H1 (cell line): ENCODE measurements around the gene RPS18.

Source experiments
- EGR1 ChIP-seq: IDR thresholded peaks from 2 replicates; pipeline ENCODE4 v1.6.1; 2011; ENCODE audit warnings: low read depth, low read length, borderline replicate concordance
- EP300 ChIP-seq, 2 experiments: IDR thresholded peaks; 1 replicate in 1 of 2; 2 replicates in 1 of 2; pipeline ENCODE4 v1.6.1; 2011 to 2012; ENCODE audit warnings: low read depth in 2 of 2, low read length in 2 of 2, mild to moderate bottlenecking in 2 of 2, borderline replicate concordance in 1 of 2, inconsistent platforms in 1 of 2, moderate library complexity in 1 of 2
- POLR2A ChIP-seq, 2 experiments: IDR thresholded peaks; 1 replicate in 1 of 2; 2 replicates in 1 of 2; pipeline ENCODE4 v1.6.1; 2011; ENCODE audit warnings: low read depth in 2 of 2, low read length in 2 of 2, mild to moderate bottlenecking in 2 of 2; ENCODE audit errors: control extremely low read depth in 1 of 2
- POLR2AphosphoS5 ChIP-seq: IDR thresholded peaks from 2 replicates; pipeline ENCODE4 v1.6.1; 2011; ENCODE audit warnings: low read depth, low read length
- SAP30 ChIP-seq: fragments of 300-600 bp; sonication (generic); IDR thresholded peaks from 2 replicates; pipeline ENCODE4 v1.7.1; 2012; ENCODE audit warnings: low read length, moderate library complexity, mild to moderate bottlenecking, inconsistent platforms; ENCODE audit not compliant: insufficient read depth, insufficient replicate concordance
- SIN3A ChIP-seq, 2 experiments: IDR thresholded peaks in 1 of 2; conservative IDR thresholded peaks in 1 of 2; 2 replicates each; pipeline ENCODE4 v1.6.1; 2011 to 2012; ENCODE audit warnings: low read length in 2 of 2, improper control_type of control experiment in 1 of 2, low read depth in 1 of 2, mild to moderate bottlenecking in 1 of 2
- SP2 ChIP-seq: IDR thresholded peaks from 2 replicates; pipeline ENCODE4 v1.6.1; 2012; ENCODE audit warnings: mild to moderate bottlenecking, low read length, inconsistent platforms
- TCF12 ChIP-seq: IDR thresholded peaks from 2 replicates; pipeline ENCODE4 v1.6.1; 2011; ENCODE audit warnings: low read depth, mild to moderate bottlenecking, low read length
- YY1 ChIP-seq: IDR thresholded peaks from 2 replicates; pipeline ENCODE4 v1.6.1; 2011; ENCODE audit warnings: low read depth, mild to moderate bottlenecking, low read length
- TF ChIP-seq, protein P1 (sequence below), 3 experiments: IDR thresholded peaks; 1 replicate in 2 of 3; 2 replicates in 1 of 3; pipeline versions ENCODE4 v1.5.1 to v1.6.1; 2011; ENCODE audit warnings: low read length in 3 of 3, mild to moderate bottlenecking in 3 of 3, inconsistent platforms in 2 of 3, low read depth in 1 of 3, moderate library complexity in 1 of 3; ENCODE audit not compliant: insufficient read depth in 1 of 3; ENCODE audit errors: control extremely low read depth in 1 of 3
- TF ChIP-seq, protein P2 (sequence below): IDR thresholded peaks from 2 replicates; pipeline ENCODE4 v1.6.1; 2012; ENCODE audit warnings: inconsistent platforms

DNA sequence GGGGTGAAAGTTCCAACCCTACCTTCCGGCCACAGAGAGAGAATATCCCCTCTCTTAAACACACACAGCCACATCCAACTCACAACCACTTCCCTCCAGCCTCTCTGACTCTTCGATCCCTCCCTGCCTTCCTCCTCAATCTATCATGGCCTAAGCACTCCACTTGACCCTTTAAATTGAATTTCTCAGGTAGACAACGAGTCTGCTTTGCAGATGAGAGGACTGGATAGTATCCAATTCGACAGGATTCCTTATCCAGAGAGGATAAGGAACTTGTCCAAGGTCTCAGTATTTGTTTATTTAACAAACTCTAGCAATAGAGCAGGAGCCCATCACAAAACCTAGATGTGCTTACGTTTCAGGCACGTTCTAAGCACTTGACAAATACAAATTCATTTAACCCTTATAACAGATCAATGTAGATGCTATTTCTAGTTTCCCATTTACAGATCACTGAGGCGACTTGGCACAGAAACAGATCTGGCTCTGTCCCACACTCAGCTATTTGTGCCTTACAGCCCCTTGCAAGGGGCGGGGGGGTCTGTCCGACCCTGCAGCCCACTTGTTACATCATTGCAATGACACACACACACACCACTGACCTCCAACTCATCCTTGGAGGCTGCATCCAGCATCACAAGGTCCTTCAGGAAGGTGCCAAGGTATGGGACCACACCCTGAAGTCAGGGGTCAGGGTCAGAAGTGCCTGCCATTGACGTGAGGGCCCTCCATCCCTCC is 22.4 kb downstream of the RPS18 start:
- TF ChIP-seq TCF12: no peak
- TF ChIP-seq, protein P1, sequence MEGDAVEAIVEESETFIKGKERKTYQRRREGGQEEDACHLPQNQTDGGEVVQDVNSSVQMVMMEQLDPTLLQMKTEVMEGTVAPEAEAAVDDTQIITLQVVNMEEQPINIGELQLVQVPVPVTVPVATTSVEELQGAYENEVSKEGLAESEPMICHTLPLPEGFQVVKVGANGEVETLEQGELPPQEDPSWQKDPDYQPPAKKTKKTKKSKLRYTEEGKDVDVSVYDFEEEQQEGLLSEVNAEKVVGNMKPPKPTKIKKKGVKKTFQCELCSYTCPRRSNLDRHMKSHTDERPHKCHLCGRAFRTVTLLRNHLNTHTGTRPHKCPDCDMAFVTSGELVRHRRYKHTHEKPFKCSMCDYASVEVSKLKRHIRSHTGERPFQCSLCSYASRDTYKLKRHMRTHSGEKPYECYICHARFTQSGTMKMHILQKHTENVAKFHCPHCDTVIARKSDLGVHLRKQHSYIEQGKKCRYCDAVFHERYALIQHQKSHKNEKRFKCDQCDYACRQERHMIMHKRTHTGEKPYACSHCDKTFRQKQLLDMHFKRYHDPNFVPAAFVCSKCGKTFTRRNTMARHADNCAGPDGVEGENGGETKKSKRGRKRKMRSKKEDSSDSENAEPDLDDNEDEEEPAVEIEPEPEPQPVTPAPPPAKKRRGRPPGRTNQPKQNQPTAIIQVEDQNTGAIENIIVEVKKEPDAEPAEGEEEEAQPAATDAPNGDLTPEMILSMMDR (IDR thresholded peaks at IDR 0.05; ENCODE audit: control extremely low read depth in 1 of 3, insufficient read depth in 1 of 3, low read depth in 1 of 3, low read length in 3 of 3): no peak
- no peak for TF ChIP-seq SAP30
- TF ChIP-seq POLR2AphosphoS5: no peak
- TF ChIP-seq POLR2A (IDR thresholded peaks at IDR 0.05; ENCODE audit: control extremely low read depth in 1 of 2, low read depth in 2 of 2, low read length in 2 of 2): no peak
- no peak for TF ChIP-seq EGR1
- TF ChIP-seq SP2: no peak
- TF ChIP-seq EP300 (IDR thresholded peaks at IDR 0.05; ENCODE audit: borderline replicate concordance in 1 of 2, low read depth in 2 of 2, low read length in 2 of 2): no peak
- TF ChIP-seq YY1: no peak
- TF ChIP-seq, protein P2, sequence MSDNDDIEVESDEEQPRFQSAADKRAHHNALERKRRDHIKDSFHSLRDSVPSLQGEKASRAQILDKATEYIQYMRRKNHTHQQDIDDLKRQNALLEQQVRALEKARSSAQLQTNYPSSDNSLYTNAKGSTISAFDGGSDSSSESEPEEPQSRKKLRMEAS: no peak
- TF ChIP-seq SIN3A (conservative IDR thresholded peaks at IDR 0.05 in 1 of 2, IDR thresholded peaks at IDR 0.05 in 1 of 2; ENCODE audit: low read depth in 1 of 2, low read length in 2 of 2): no peak
